Prostate gland (tissue), 2 donors: ENCODE results near the gene RXRB. TPM values are rescaled to one million over a fixed set of nuclear protein-coding genes. Genes with fewer than 3 reads are reported as not detected.
"Not testable (repeated sequence)": the region's sequence is repeated elsewhere in the genome, so short reads cannot be mapped to it uniquely, and the experiment has no call there.

ENCODE experiments used
- DNase-seq: peaks from one replicate; pipeline ENCODE4 v3.0.0-alpha.2; 2019; ENCODE audit warnings: low spot score
- H3K27ac ChIP-seq, 2 donors: fragments of 200-600 bp; sonication (generic); 2 replicates each; pipeline ENCODE4 v1.5.1; 2017 to 2019
- H3K27me3 ChIP-seq: fragments of 200-600 bp; sonication (generic); replicated peaks from 2 replicates; pipeline ENCODE4 v1.5.1; 2019; ENCODE audit not compliant: insufficient read depth
- H3K36me3 ChIP-seq, 2 donors: fragments of 200-600 bp; sonication (generic); 1 replicate in 1 of 2; 2 replicates in 1 of 2; pipeline versions ENCODE4 v1.5.1 to v1.8.1; 2017 to 2019
- H3K4me1 ChIP-seq: fragments of 200-600 bp; sonication (generic); replicated peaks from 2 replicates; pipeline ENCODE4 v1.5.1; 2019
- H3K4me3 ChIP-seq, 2 donors: fragments of 200-600 bp; sonication (generic); 2 replicates each; pipeline ENCODE4 v1.5.1; 2017 to 2019
- H3K9me3 ChIP-seq: fragments of 200-600 bp; sonication (generic); 2 replicates; pipeline ENCODE4 v1.5.1; 2017
- CTCF ChIP-seq, 4 experiments: fragments of 200-600 bp in 2 of 4; fragments of 450-650 bp in 2 of 4; sonication (generic) in 2 of 4; IDR thresholded peaks; 1 replicate in 3 of 4; 2 replicates in 1 of 4; pipeline ENCODE4 v1.5.1; 2016 to 2019; ENCODE audit warnings: antibody characterized with exemption in 4 of 4, mild to moderate bottlenecking in 2 of 4, moderate library complexity in 2 of 4
- POLR2A ChIP-seq: fragments of 450-650 bp; IDR thresholded peaks from one replicate; pipeline ENCODE4 v1.6.1; 2016; ENCODE audit warnings: antibody characterized with exemption, mild to moderate bottlenecking
- POLR2AphosphoS5 ChIP-seq: sonication (generic); formaldehyde crosslinking; IDR thresholded peaks from one replicate; pipeline ENCODE4 v1.6.1; 2017; ENCODE audit warnings: antibody characterized with exemption
- WGBS: methylation state at CpG from one replicate; pipeline ENCODE4 v1.1.5; 2018; 5-methylcytosine and 5-hydroxymethylcytosine counted together
- intact Hi-C: fragments of 100-400 bp; cut with DNase I; formaldehyde crosslinking; loops from one replicate; pipeline ENCODE4 v1.14.2; 2022
- total RNA-seq, 2 donors: library from RNA; depleted of rRNA; stranded (reverse); fragments of >200 nt; gene quantifications; one replicate each; pipeline ENCODE4 v1.1.0, GENCODE V29; 2016

RXRB gene
- total RNA-seq, 2 donors from 2014 or later, result 30.6 to 40.5 TPM

- Histone ChIP-seq H3K27me3 (no peaks in the 10 kb centered on the region), H3K4me1 (no peaks in the 10 kb centered on the region), H3K9me3 (no peaks in the 10 kb centered on the region), H3K4me3 (no peak overlapping the region), H3K27ac (no peak overlapping the region), H3K36me3 (no peaks in the 10 kb centered on the region)
- intact Hi-C loops, result no loop called here
- DNase-seq, result no peak
- TF ChIP-seq CTCF (IDR thresholded peaks at IDR 0.05) (no peak), POLR2A (no peak)
- whole genome bisulfite sequencing, result 91% methylated on average over 2 of the region's 2 CpGs
Measured at GRCh38 chr6:33156964-33157363, 43.5 kb downstream of the RXRB start.

- Histone ChIP-seq H3K4me3 (no peak overlapping the region), H3K36me3 (no peaks in the 10 kb centered on the region), H3K27ac (no peak overlapping the region), H3K9me3 (no peaks in the 10 kb centered on the region), H3K4me1 (no peaks in the 10 kb centered on the region), H3K27me3 (no peaks in the 10 kb centered on the region)
- no peak for TF ChIP-seq CTCF (IDR thresholded peaks at IDR 0.05)
- no peak for TF ChIP-seq POLR2A
- TF ChIP-seq POLR2AphosphoS5, result no peak
- 90% methylated on average over 6 of the region's 6 CpGs for WGBS
- intact Hi-C loops, result no loop called here
- no peak for DNase-seq
Measured at GRCh38 chr6:33156561-33156960, 43.9 kb downstream of the RXRB start.

- TF ChIP-seq POLR2AphosphoS5 (no peak), POLR2A (no peak), CTCF (IDR thresholded peaks at IDR 0.05) (no peak)
- Histone ChIP-seq H3K9me3 (no peaks in the 10 kb centered on the region), H3K36me3 (no peaks in the 10 kb centered on the region), H3K4me1 (no peaks in the 10 kb centered on the region), H3K27me3 (no peaks in the 10 kb centered on the region), H3K4me3 (no peak overlapping the region), H3K27ac (no peak overlapping the region)
- DNase-seq, result no peak
- intact Hi-C loops, result no loop called here
- WGBS, result 45% methylated on average over 4 of the region's 4 CpGs
Measured at GRCh38 chr6:33154349-33154748, 46.1 kb downstream of the RXRB start.

GRCh38 chr6:33151050-33151449, 49.4 kb downstream of the RXRB start:
- H3K36me3 ChIP-seq, result no peaks in the 10 kb centered on the region
- WGBS, result 94% methylated on average over 1 of the region's 1 CpG

GRCh38 chr6:33150560-33150959, 49.9 kb downstream of the RXRB start:
- intact Hi-C loops, H3K27me3 ChIP-seq, H3K4me1 ChIP-seq, H3K9me3 ChIP-seq, H3K36me3 ChIP-seq, H3K27ac ChIP-seq, H3K4me3 ChIP-seq, DNase-seq: not testable (repeated sequence)
- 99% methylated on average over 3 of the region's 3 CpGs for WGBS

More at GRCh38 chr6:33151050-33151449, 49.4 kb downstream of the RXRB start:
- no peaks in the 10 kb centered on the region for H3K4me1 ChIP-seq
- H3K27me3 ChIP-seq, result no peaks in the 10 kb centered on the region
- H3K9me3 ChIP-seq, result no peaks in the 10 kb centered on the region
- no peak overlapping the region for H3K4me3 ChIP-seq
- H3K27ac ChIP-seq, result no peak overlapping the region
- intact Hi-C loops, result no loop called here
- TF ChIP-seq POLR2AphosphoS5 (no peak), POLR2A (no peak), CTCF (IDR thresholded peaks at IDR 0.05) (no peak)
- DNase-seq, result no peak
